H7 (cell line): Measurements from ENCODE around the gene FARP2. TPM values are rescaled to one million over a fixed set of nuclear protein-coding genes. Genes with fewer than 3 reads are reported as not detected.
"Not testable (repeated sequence)": the region's sequence is repeated elsewhere in the genome, so short reads cannot be mapped to it uniquely, and the experiment has no call there.

Experiments
- DNase-seq: peaks from one replicate; pipeline ENCODE4 v3.0.0; 2012
- H3K27me3 ChIP-seq: 2 replicates; pipeline ENCODE4 v1.6.0; 2011; ENCODE audit warnings: mild to moderate bottlenecking, low read length; ENCODE audit not compliant: control insufficient read depth, insufficient read depth
- H3K36me3 ChIP-seq: replicated peaks from 2 replicates; pipeline ENCODE4 v1.5.1; 2011; ENCODE audit warnings: low read length; ENCODE audit not compliant: control insufficient read depth, insufficient read depth
- H3K4me3 ChIP-seq: 2 replicates; pipeline ENCODE4 v1.5.1; 2011; ENCODE audit warnings: low read depth, mild to moderate bottlenecking, control low read depth, low read length, moderate library complexity; ENCODE audit not compliant: insufficient read depth
- total RNA-seq: library from RNA; depleted of rRNA; stranded (reverse); fragments of >200 nt; shearing (Covaris generic); gene quantifications from 2 replicates; pipeline ENCODE4 v1.2.3, GENCODE V29; 2014

FARP2 gene
- total RNA-seq, 1 experiment from 2014 or later, result 19.5 TPM

GRCh38 chr2:241508240-241509154 lies 152.4 kb downstream of the FARP2 start, which contains the start of gene STK25:
Gene STK25 (minus strand): TSS chr2:241508584. CDS start chr2:241508035, 549 bp downstream.
- Histone ChIP-seq H3K27me3 (peaks cover 4% of the 10 kb centered on the region), H3K36me3 (no peaks in the 10 kb centered on the region), H3K4me3 (peak within 1 kb of the TSS; percentile 89)
- DNase-seq, result peak; percentile 100

- H3K27me3 ChIP-seq, result peaks cover 4% of the 10 kb centered on the region
- DNase-seq, result peak; percentile 73
- peak overlapping the region; percentile 89 for H3K4me3 ChIP-seq
- no peaks in the 10 kb centered on the region for H3K36me3 ChIP-seq
These were observed 153.2 kb downstream of the FARP2 start for GRCh38 chr2:241509155-241509784.

- Histone ChIP-seq H3K36me3 (no peaks in the 10 kb centered on the region), H3K4me3 (no peak overlapping the region), H3K27me3 (peaks cover 4% of the 10 kb centered on the region)
- no peak for DNase-seq
These were observed 155.1 kb downstream of the FARP2 start for GRCh38 chr2:241511091-241511741.

- Histone ChIP-seq H3K27me3 (no peaks in the 10 kb centered on the region), H3K4me3 (no peak overlapping the region), H3K36me3 (no peaks in the 10 kb centered on the region)
- no peak for DNase-seq
These were observed 158.5 kb downstream of the FARP2 start for GRCh38 chr2:241514553-241514952.

GRCh38 chr2:241514986-241515737 lies 159.1 kb downstream of the FARP2 start:
- no peaks in the 10 kb centered on the region for H3K27me3 ChIP-seq
- no peak for DNase-seq
- no peaks in the 10 kb centered on the region for H3K36me3 ChIP-seq
- H3K4me3 ChIP-seq, result no peak overlapping the region

GRCh38 chr2:241516520-241516965 lies 160.5 kb downstream of the FARP2 start:
- Histone ChIP-seq H3K36me3 (no peaks in the 10 kb centered on the region), H3K27me3 (no peaks in the 10 kb centered on the region), H3K4me3 (no peak overlapping the region)
- DNase-seq, result no peak

- DNase-seq, result no peak
- Histone ChIP-seq H3K36me3 (no peaks in the 10 kb centered on the region), H3K27me3 (no peaks in the 10 kb centered on the region), H3K4me3 (no peak overlapping the region)
These were observed 161.2 kb downstream of the FARP2 start for GRCh38 chr2:241517297-241517696.

- H3K36me3 ChIP-seq, result no peaks in the 10 kb centered on the region
- peak; percentile 42 for DNase-seq
- no peak overlapping the region for H3K4me3 ChIP-seq
- no peaks in the 10 kb centered on the region for H3K27me3 ChIP-seq
These were observed 163.6 kb downstream of the FARP2 start for GRCh38 chr2:241519669-241520068.

GRCh38 chr2:241522477-241522876 lies 166.4 kb downstream of the FARP2 start:
- Histone ChIP-seq H3K27me3 (no peaks in the 10 kb centered on the region), H3K4me3 (no peak overlapping the region), H3K36me3 (no peaks in the 10 kb centered on the region)
- DNase-seq, result no peak

- H3K36me3 ChIP-seq, DNase-seq, H3K4me3 ChIP-seq, H3K27me3 ChIP-seq: not testable (repeated sequence)
These were observed 170.0 kb downstream of the FARP2 start for GRCh38 chr2:241525818-241526780.

GRCh38 chr2:241530571-241530970 lies 174.5 kb downstream of the FARP2 start:
- no peak overlapping the region for H3K4me3 ChIP-seq
- no peaks in the 10 kb centered on the region for H3K36me3 ChIP-seq
- DNase-seq, result no peak
- no peaks in the 10 kb centered on the region for H3K27me3 ChIP-seq

- H3K36me3 ChIP-seq, result no peaks in the 10 kb centered on the region
These were observed 175.2 kb downstream of the FARP2 start for GRCh38 chr2:241531161-241531722.

GRCh38 chr2:241532168-241532567 lies 176.1 kb downstream of the FARP2 start:
- H3K4me3 ChIP-seq, result no peak overlapping the region
- H3K36me3 ChIP-seq, result no peaks in the 10 kb centered on the region
- H3K27me3 ChIP-seq, result no peaks in the 10 kb centered on the region
- no peak for DNase-seq

More at GRCh38 chr2:241531161-241531722, 175.2 kb downstream of the FARP2 start:
- DNase-seq, result no peak
- Histone ChIP-seq H3K27me3 (no peaks in the 10 kb centered on the region), H3K4me3 (no peak overlapping the region)
